IPS-18c (cell line): ENCODE data around the gene ARHGEF11.

ENCODE experiments used
- H3K4me3 ChIP-seq: 2 replicates; pipeline ENCODE4 v1.7.0; 2013; ENCODE audit warnings: low read depth, mild to moderate bottlenecking, low read length, moderate library complexity; ENCODE audit not compliant: insufficient read depth
- H3K9me3 ChIP-seq: one replicate; pipeline ENCODE4 v1.6.1; 2013; ENCODE audit warnings: mild to moderate bottlenecking, low read length, moderate library complexity; ENCODE audit not compliant: control insufficient read depth, insufficient read depth

Gene ARHGEF11

DNA sequence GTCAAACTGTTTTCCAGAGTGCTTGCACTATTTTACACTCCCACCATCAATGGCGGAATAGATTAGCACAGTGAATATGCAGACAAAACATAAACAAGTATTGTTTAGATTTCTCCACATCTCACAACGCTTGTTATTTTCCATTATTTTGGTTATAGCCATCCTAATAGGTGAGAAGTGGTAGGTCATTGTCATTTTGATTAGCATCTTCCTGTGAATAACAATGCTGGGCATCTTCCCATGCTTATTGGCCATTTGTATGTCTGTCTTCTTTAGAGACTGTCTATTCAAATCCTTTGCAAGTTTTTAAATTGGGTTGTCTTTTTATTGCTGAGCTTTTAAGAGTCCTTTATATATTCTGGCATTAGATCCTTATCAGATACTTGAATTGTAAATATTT lies 70.5 kb downstream of the ARHGEF11 start:
- H3K4me3 ChIP-seq = no peak overlapping the region
- H3K9me3 ChIP-seq = no peaks in the 10 kb centered on the region

DNA sequence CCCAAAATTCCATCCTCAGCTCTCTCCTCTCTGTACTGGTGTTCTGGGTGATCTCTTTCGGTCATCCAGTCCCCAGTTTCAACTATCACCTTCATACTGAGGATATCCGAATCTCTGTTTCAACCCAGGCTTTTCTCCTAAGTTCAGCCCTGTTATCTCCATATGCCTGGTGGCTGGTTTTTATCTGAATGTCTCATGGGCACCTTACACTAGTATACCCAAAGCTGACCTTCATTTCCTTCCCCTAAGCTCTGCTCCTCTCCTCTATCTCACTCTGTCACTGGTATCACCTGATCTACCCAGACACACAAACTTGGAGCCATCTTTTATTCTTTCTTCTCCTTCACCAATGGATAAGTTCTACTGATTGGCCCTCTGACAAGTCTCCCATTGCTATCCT lies 72.1 kb downstream of the ARHGEF11 start:
- Histone ChIP-seq H3K9me3 (no peaks in the 10 kb centered on the region), H3K4me3 (no peak overlapping the region)

DNA sequence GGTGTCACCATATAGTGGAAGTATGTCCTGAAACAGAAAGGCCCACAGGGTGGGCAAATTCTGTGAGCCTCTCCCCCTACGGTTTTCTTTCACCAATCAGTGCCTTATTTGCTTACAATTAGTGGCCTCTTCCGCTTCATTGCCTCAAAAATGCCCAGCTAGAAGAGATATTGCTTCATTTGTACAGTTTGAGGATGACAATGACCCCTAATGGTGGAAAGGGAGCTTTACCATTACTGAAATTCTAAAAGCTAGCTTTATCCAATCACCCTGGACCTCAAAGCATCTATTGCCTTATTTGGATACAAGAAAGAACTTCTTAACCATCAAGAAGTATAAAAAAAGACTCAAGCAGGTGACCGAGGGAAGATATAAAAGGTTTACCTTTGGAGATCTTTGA lies 75.5 kb downstream of the ARHGEF11 start:
- Histone ChIP-seq H3K9me3 (no peaks in the 10 kb centered on the region), H3K4me3 (no peak overlapping the region)

DNA sequence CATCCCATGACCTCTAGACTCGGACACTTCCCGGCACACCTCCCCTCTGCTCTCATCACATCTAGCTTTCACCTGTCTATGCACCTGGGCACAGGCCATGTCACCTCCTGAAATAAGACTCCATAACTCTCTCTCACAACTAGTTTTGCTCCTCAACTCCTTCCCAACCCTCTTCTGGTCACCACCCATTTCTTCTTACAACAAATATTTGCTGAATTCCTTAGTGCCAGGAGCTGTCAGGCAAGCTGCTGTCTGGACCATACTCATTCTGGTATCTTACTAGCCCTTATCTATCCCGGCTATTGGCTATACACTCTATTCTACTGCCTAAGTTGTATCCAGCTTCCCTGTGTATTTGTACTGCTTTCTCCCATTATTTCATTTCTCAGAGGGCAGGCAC lies 76.0 kb downstream of the ARHGEF11 start:
- Histone ChIP-seq H3K9me3 (no peaks in the 10 kb centered on the region), H3K4me3 (no peak overlapping the region)

DNA sequence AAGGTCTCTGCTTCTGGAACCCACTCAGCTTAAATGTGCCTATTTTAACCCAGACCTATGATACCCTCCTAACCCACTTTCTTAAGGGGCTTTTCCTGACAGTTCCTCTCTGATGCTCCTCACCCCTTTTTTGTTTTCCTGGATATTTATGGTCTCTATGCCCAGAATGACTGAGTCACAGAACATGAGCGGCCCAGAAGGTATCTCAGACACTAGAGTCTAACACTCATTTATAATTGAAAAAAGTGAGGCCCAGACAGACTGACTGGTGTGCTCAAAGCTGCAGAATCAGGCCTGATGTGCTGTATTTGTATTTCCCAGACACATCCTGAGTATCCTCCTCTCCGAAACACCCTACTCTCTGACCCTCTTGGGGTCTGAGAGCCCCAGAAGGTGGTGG lies 81.1 kb downstream of the ARHGEF11 start:
- no peak overlapping the region for H3K4me3 ChIP-seq
- no peaks in the 10 kb centered on the region for H3K9me3 ChIP-seq

DNA sequence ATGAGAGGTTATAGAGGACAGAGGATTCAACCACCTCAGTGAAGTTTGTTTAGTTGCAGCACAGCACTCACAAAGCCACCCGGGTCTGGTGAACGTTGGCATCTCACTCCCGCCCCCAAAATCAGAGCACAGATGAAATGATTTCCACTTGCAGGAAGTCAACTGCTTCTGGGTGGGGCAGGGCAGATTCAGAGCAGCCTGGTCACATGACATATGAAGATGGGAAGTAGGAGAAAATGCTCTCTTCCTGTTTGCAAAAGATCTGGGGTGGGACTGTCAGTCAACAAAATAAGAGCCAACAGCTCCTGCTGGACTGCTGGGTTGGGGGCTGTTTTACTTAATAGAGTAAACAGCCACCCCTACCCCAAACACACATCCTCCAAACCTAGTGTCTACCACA lies 81.9 kb downstream of the ARHGEF11 start:
- Histone ChIP-seq H3K4me3 (no peak overlapping the region), H3K9me3 (no peaks in the 10 kb centered on the region)

DNA sequence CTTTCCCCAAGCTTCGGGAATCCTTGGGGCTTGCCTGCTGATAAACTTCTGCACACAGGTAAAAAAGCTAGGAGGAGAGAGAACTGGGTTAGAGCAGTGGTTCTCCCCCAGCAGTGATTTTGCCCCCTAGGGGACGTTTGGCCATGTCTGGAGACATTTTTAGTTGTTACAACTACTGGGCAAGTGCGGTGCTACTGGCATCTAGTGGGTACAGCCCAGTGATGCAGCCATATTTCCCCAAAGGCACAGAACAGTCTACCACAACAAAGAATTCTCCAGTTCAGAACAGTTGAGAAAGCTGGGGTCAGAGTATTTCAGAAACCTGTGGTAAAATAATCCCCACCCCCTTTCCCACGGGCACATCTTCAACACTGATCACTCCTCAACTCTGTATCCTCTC lies 83.8 kb downstream of the ARHGEF11 start:
- Histone ChIP-seq H3K9me3 (no peaks in the 10 kb centered on the region), H3K4me3 (no peak overlapping the region)

DNA sequence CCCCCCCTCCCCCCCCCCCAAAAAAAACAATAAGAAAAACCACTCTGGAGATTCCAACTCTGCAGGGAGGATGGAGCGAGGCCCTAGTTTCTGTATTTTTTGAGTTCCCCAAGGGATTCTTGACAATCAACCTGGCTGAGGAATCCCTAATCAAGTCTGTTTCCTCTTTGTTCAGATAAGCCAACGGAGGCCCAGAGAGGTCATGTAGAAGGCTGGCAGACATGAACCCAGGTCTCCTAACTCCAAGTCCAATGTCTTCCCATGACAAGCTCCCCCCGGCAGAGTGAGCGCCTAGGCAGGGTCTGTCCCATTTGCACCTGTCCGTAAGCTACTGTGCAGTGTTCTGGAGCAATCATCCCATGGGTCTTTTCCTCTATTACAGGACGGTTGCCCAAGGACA lies 85.6 kb downstream of the ARHGEF11 start:
- H3K4me3 ChIP-seq = no peak overlapping the region

DNA sequence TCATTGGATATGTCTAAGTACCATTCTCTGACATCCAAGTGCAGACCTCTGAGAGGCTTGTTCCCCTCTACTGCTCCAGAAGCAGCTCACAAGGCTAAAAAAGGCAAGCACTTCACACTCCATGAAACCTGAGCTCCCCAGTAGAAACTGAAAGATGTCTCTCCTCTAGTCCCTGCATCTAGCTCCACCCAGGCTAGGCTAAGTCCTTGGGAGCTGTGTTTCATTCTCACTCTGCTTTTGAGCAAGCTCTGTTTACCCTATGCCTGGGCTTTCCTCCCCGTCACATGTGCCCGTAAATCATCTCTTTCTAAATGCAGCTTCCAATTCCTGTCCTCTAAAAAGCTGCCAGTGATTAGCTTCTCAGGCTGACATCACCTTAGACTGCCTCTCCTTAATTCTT lies 86.1 kb downstream of the ARHGEF11 start:
- H3K4me3 ChIP-seq = no peak overlapping the region
- H3K9me3 ChIP-seq = no peaks in the 10 kb centered on the region

More for the DNA sequence above, 85.6 kb downstream of the ARHGEF11 start:
- H3K9me3 ChIP-seq = no peaks in the 10 kb centered on the region

DNA sequence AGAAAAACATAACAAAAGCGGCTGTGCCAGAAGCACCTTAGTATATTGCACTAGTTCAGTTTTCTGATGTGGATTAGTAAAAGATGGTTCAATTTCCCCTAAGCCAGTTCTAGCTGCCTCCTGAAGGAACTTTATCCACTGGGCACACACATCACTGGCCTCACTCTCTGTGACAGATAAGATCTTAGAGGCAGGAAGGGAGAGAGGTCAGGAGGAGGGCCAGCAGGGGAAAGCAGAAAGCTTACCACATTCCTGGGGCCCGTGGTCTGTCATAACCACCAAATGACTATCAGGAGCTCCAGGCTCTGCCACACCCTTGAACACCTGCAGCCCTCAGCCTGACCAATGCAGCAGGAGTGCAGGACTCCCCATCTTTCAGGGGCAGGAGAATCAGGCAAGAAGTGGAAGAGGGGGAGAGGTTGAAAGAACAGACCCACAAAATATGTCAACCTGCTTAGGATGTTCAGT lies 87.3 kb downstream of the ARHGEF11 start:
- no peaks in the 10 kb centered on the region for H3K9me3 ChIP-seq
- no peak overlapping the region for H3K4me3 ChIP-seq

DNA sequence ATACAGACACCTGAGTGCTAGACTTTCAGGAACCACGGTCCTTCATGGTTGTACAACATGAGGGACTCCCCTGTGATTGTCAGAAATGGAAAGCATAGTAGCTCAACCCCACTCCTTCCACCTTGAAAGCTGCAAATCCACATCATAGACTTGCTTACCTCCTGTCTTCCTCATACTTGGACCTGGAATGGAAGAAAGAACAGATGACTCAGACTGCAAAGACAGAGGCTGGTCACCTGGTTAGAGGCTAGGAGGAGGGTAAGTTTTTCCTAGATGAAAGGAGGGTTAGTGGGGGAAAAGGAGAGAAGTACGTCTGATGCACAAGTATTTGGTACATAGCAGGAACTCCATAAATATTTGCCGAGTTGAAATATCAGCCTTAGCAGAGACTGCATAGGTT lies 87.9 kb downstream of the ARHGEF11 start:
- H3K9me3 ChIP-seq = no peaks in the 10 kb centered on the region
- no peak overlapping the region for H3K4me3 ChIP-seq

DNA sequence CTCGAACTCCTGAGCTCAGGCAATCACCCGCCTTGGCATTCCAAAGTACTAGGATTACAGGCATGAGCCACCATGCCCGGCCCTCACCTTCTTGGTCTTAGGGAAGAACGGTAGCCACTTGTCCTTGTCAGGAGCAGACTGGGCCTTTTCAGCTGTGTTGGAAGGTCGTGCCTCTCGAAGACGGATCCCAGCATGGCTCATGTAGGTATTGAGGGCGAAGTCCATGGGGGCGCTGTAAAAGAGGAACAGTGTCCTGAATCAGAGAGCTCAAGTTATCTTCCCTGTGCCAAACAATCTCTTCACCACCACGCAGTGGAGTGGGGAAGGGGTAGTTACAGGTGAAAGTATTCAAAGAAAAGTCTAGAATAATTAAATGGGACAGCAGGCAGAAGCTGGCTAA lies 89.2 kb downstream of the ARHGEF11 start:
- Histone ChIP-seq H3K9me3 (no peaks in the 10 kb centered on the region), H3K4me3 (no peak overlapping the region)

DNA sequence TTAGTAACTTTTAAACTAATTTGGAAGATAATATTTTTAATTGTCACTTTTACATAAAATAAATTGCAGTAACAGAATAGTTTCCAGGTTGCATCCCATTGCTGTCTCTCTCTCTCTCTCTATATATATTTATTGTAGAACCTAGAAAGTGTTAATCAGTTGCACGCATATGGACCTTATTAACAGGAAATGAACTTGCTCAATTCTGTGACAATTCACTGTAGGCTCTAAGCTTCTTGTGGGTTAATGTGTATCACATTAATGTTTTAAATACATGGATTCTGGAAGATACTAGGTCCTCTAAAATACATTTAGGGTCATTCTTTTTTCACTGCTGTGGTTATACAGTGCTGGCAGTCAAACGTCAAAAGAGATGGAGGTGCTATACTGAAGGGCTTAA lies 92.0 kb downstream of the ARHGEF11 start:
- H3K9me3 ChIP-seq = no peaks in the 10 kb centered on the region

DNA sequence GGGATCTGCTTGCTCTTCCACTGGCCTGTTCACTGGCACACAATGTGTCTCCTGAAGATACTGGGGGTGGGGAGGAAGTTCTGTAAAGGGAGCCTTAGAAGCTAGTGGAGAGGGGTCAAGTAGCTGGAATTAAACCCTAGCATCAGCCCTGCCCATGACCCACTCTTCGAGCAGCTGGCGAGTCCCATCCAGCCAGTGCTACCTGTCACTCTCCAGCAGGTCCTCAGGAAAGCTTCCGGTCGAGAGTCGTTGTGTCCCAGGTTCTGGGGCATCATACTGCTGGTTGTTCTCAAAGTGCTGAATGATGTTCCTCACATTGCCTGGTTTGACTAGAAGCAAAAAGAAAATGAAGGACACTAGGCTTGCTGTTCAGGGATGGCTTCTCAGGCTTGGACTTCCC lies 94.2 kb downstream of the ARHGEF11 start:
- Histone ChIP-seq H3K4me3 (no peak overlapping the region), H3K9me3 (no peaks in the 10 kb centered on the region)

More for the DNA sequence above, 92.0 kb downstream of the ARHGEF11 start:
- H3K4me3 ChIP-seq = no peak overlapping the region

DNA sequence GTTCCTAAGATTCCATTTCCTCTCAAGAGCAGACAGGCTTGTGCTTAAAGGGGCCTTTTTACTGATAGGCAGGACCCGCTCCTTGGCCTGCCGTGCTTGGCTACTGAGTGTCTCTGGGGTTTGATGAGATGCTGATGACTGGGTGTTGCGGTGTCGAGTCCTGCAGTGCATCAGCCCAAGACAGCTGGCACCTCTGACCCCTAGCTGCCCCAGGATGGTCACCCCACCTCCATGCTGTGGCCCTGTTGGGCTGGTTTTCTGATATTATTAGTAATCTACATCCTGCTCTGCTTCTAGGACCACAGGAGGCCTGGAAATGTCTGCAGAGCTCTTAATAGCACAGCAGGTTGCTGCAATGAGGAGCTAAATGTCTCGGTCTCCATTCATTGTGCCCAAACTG lies 96.4 kb downstream of the ARHGEF11 start:
- H3K9me3 ChIP-seq = no peaks in the 10 kb centered on the region

DNA sequence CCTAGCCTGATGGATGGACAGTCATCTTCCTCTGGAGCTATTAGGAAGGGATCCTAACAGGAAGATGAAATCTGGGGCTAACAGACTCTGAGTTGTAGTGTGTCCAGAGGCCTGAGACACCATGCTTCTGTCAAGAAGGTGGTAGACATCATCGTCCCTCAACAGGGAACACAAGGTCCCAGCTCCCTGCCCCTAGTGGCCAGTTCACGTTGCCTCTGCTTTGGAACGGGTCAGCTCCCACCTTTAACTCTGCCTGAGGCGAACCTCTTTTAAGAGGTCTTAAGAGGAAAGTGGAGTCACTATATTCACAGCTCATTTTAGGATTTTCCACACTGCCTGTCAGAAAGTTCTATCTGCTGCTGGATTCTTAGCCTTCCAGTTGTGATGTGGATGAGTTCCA lies 96.8 kb downstream of the ARHGEF11 start:
- no peak overlapping the region for H3K4me3 ChIP-seq
- H3K9me3 ChIP-seq = no peaks in the 10 kb centered on the region

More for the DNA sequence above, 96.4 kb downstream of the ARHGEF11 start:
- H3K4me3 ChIP-seq = no peak overlapping the region

DNA sequence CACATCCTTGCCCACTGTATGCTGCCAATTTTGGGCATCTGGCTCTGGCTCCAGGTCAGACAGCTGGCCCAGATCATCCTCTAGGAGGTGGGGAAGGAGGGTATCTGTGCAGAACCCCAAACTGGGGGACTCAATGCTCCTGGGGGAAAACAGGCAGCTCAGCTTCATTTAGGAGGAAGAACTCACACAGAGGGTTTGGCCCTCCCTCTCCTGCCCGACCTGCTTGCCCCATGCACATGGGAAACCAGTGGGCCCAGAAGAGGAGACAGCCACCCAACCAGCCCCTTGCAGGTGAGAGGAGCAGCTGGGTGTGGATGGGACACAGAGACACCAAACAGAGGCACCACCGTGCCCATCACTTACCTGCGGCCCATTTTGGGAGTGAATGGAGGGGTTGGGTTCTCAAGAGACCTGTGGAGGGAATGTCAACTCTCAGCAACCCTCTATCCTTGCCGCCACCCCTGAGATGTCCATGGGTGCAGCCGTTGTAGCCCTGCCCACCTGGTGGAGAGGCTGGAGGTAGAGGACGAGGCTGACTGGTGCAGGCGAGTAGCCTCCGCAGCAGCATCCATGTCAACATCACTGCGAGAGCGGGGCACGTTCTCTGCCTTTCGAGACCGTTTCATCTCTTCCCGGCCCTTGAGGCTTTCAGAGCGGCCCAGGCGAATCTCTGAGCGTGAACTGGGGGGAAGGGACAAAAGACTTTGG lies 97.6 kb downstream of the ARHGEF11 start:
- Histone ChIP-seq H3K9me3 (no peaks in the 10 kb centered on the region), H3K4me3 (no peak overlapping the region)

DNA sequence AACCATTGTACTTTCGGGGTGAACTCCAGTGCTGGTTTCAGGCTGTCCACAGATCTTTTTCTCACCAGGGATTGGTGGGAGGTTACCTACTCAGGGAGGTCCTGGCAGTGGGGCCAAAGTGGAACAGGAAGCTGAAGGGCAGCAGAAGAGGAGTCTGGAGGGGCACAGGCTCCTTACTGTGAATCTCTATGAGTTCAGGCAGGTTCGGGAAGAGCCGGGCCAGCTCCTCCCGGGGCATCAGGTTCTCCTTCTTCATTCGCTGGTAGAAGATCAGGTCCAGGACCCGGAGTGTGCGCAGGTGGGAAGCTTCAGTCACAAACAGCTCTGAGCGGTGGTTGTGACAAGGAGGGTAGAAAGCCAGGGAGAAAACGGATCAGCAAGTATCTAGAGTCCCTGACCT lies 98.4 kb downstream of the ARHGEF11 start:
- H3K9me3 ChIP-seq = no peaks in the 10 kb centered on the region
- no peak overlapping the region for H3K4me3 ChIP-seq
